SKM-1 (cell line): ENCODE results near the gene COL4A1.

Experiments used
- DNase-seq: peaks from one replicate; lab custom pipeline; 2025; ENCODE audit not compliant: unreplicated experiment; lab: John Stamatoyannopoulos, UW

The COL4A1 gene

GRCh38 chr13:110276553-110276950, 30.4 kb downstream of the COL4A1 start:
- no peak for DNase-seq

GRCh38 chr13:110275931-110276552, 30.9 kb downstream of the COL4A1 start:
- no peak for DNase-seq

GRCh38 chr13:110274687-110275086, 32.3 kb downstream of the COL4A1 start:
- DNase-seq, result no peak

- no peak for DNase-seq
Measured at GRCh38 chr13:110273254-110273653, 33.7 kb downstream of the COL4A1 start.

- no peak for DNase-seq
Measured at GRCh38 chr13:110272651-110273050, 34.3 kb downstream of the COL4A1 start.

- no peak for DNase-seq
Measured at GRCh38 chr13:110272227-110272626, 34.7 kb downstream of the COL4A1 start.

- DNase-seq, result no peak
Measured at GRCh38 chr13:110271313-110271712, 35.6 kb downstream of the COL4A1 start.

GRCh38 chr13:110270507-110270906, 36.5 kb downstream of the COL4A1 start:
- DNase-seq, result no peak

- DNase-seq, result no peak
Measured at GRCh38 chr13:110269509-110270185, 37.3 kb downstream of the COL4A1 start.

GRCh38 chr13:110268576-110269185, 38.3 kb downstream of the COL4A1 start:
- DNase-seq, result no peak

- DNase-seq, result no peak
Measured at GRCh38 chr13:110268061-110268460, 38.9 kb downstream of the COL4A1 start.

GRCh38 chr13:110266983-110267382, 40.0 kb downstream of the COL4A1 start:
- DNase-seq, result no peak

GRCh38 chr13:110266431-110266809, 40.5 kb downstream of the COL4A1 start:
- no peak for DNase-seq

GRCh38 chr13:110265682-110266430, 41.1 kb downstream of the COL4A1 start:
- no peak for DNase-seq

- DNase-seq, result no peak
Measured at GRCh38 chr13:110265341-110265681, 41.6 kb downstream of the COL4A1 start.

GRCh38 chr13:110264685-110265275, 42.2 kb downstream of the COL4A1 start:
- no peak for DNase-seq

- DNase-seq, result no peak
Measured at GRCh38 chr13:110263888-110264287, 43.1 kb downstream of the COL4A1 start.

- DNase-seq, result no peak
Measured at GRCh38 chr13:110263404-110263803, 43.6 kb downstream of the COL4A1 start.

- no peak for DNase-seq
Measured at GRCh38 chr13:110262508-110263291, 44.3 kb downstream of the COL4A1 start.

GRCh38 chr13:110262082-110262436, 44.9 kb downstream of the COL4A1 start:
- DNase-seq, result no peak
